HepG2 (cell line): ENCODE data around the gene ARL15. TPM values are rescaled to one million over a fixed set of nuclear protein-coding genes. Genes with fewer than 3 reads are reported as not detected.

ENCODE experiments used
- ATAC-seq: fragments of 200-7000 bp; cut with Tn5 transposase; 3 replicates; pipeline ENCODE4 v1.9.1; 2020; ENCODE audit warnings: mild to moderate bottlenecking, moderate library complexity
- BruUV-seq: library from RNA; stranded (reverse); fragments of 400-500 nt; replicated peaks from 2 replicates; lab custom pipeline; 2021; lab: Mats Ljungman, UMichigan
- CTCF ChIA-PET: fragments of 300-600 bp; formaldehyde crosslinking; extraction: SDS; loops from one replicate; lab custom pipeline; 2021; ENCODE audit warnings: low total read pairs, inconsistent platforms, low intra/inter-chr PET ratio; lab: Yijun Ruan, JAX
- POLR2A ChIA-PET: fragments of 350-600 bp; sonication (Branson Sonifier 250); formaldehyde crosslinking; loops from one replicate; lab custom pipeline; 2020; ENCODE audit warnings: antibody characterized with exemption, inconsistent platforms; lab: Yijun Ruan, JAX
- DNase-seq: peaks from one replicate; pipeline ENCODE4 v3.0.0-alpha.2; 2015; ENCODE audit warnings: low spot score
- FAIRE-seq: peaks from 3 replicates; lab custom pipeline; 2011; peaks lifted over from hg19 to GRCh38; lab: Jason Lieb, UNC
- H2AFZ ChIP-seq: one replicate; pipeline ENCODE4 v1.6.1; 2011; ENCODE audit warnings: low read length, inconsistent platforms
- H3K27ac ChIP-seq: fragments of 300-600 bp; 3 replicates; pipeline ENCODE4 v1.8.0; 2011; ENCODE audit warnings: mixed run types, mild to moderate bottlenecking, mixed read lengths, low read length, inconsistent platforms; ENCODE audit not compliant: insufficient read depth; ENCODE audit errors: extremely low read length
- H3K27me3 ChIP-seq, 2 experiments: fragments of 200-600 bp in 1 of 2; 2 replicates in 1 of 2; 3 replicates in 1 of 2; pipeline versions ENCODE4 v1.6.0 to v1.8.0; 2011; ENCODE audit warnings: low read length in 2 of 2, mild to moderate bottlenecking in 2 of 2, moderate library complexity in 2 of 2, inconsistent platforms in 1 of 2; ENCODE audit not compliant: insufficient read depth in 2 of 2, control insufficient read depth in 1 of 2
- H3K36me3 ChIP-seq, 2 experiments: fragments of 200-600 bp in 1 of 2; replicated peaks in 1 of 2; 2 replicates in 1 of 2; 3 replicates in 1 of 2; pipeline versions ENCODE4 v1.5.1 to v1.8.0; 2011; ENCODE audit warnings: low read length in 2 of 2, inconsistent platforms in 1 of 2; ENCODE audit not compliant: insufficient read depth in 2 of 2, control insufficient read depth in 1 of 2
- H3K4me1 ChIP-seq: 2 replicates; pipeline ENCODE4 v1.5.1; 2012; ENCODE audit warnings: low read length, inconsistent platforms; ENCODE audit not compliant: insufficient read depth
- H3K4me2 ChIP-seq: 2 replicates; pipeline ENCODE4 v1.6.0; 2011; ENCODE audit warnings: low read depth, low read length, inconsistent platforms
- H3K4me3 ChIP-seq, 3 experiments: fragments of 200-600 bp in 1 of 3; sonication (generic), shearing (Covaris generic) in 1 of 3; replicated peaks in 1 of 3; 2 replicates each; pipeline ENCODE4 v1.5.1; 2011 to 2016; ENCODE audit warnings: low read length in 3 of 3, inconsistent platforms in 2 of 3, low read depth in 2 of 3, mild to moderate bottlenecking in 2 of 3, control low read depth in 1 of 3, mixed read lengths in 1 of 3; ENCODE audit not compliant: insufficient read depth in 1 of 3
- H3K79me2 ChIP-seq: one replicate; pipeline ENCODE4 v1.6.1; 2011; ENCODE audit warnings: low read length, inconsistent platforms; ENCODE audit not compliant: insufficient read depth
- H3K9ac ChIP-seq: 2 replicates; pipeline ENCODE4 v1.6.0; 2011; ENCODE audit warnings: mild to moderate bottlenecking, low read depth, low read length, inconsistent platforms; ENCODE audit not compliant: insufficient read depth
- H3K9me3 ChIP-seq: 2 replicates; pipeline ENCODE4 v1.5.1; 2012; ENCODE audit warnings: mild to moderate bottlenecking, low read length
- H4K20me1 ChIP-seq: 2 replicates; pipeline ENCODE4 v1.6.0; 2011; ENCODE audit warnings: inconsistent platforms, mild to moderate bottlenecking, low read length, moderate library complexity; ENCODE audit not compliant: insufficient read depth
- CCAR2 ChIP-seq: fragments of 200-400 bp; formaldehyde crosslinking; optimal IDR thresholded peaks from 2 replicates; pipeline ENCODE3; 2018; ENCODE audit warnings: low read depth, mild to moderate bottlenecking, low read length, moderate library complexity
- HOXA9 ChIP-seq: sonication (generic); formaldehyde crosslinking; IDR thresholded peaks from 2 replicates; pipeline ENCODE4 v1.8.1; 2022; ENCODE audit warnings: missing genetic modification reagents, mild to moderate bottlenecking, moderate library complexity, borderline replicate concordance
- MED8 ChIP-seq: sonication (generic); formaldehyde crosslinking; IDR thresholded peaks from 2 replicates; pipeline ENCODE4 v1.8.1; 2023; ENCODE audit warnings: mild to moderate bottlenecking, missing genetic modification reagents; ENCODE audit not compliant: insufficient replicate concordance
- MYNN ChIP-seq: sonication (generic); formaldehyde crosslinking; IDR thresholded peaks from 2 replicates; pipeline ENCODE4 v1.4.0; 2020; ENCODE audit warnings: mild to moderate bottlenecking, low read depth, missing genetic modification reagents
- PHF21A ChIP-seq: sonication (generic); formaldehyde crosslinking; IDR thresholded peaks from 2 replicates; pipeline ENCODE4 v1.5.0; 2020; ENCODE audit warnings: mild to moderate bottlenecking, missing genetic modification reagents
- YEATS2 ChIP-seq: sonication (generic); formaldehyde crosslinking; IDR thresholded peaks from 2 replicates; pipeline ENCODE4 v1.4.0; 2020; ENCODE audit warnings: missing genetic modification reagents, borderline replicate concordance
- ZNF317 ChIP-seq: sonication (generic); formaldehyde crosslinking; IDR thresholded peaks from 2 replicates; pipeline ENCODE4 v1.5.0; 2020; ENCODE audit warnings: mild to moderate bottlenecking, missing genetic modification reagents
- ZNF343 ChIP-seq: sonication (generic); formaldehyde crosslinking; IDR thresholded peaks from 2 replicates; pipeline ENCODE4 v1.4.0; 2020; ENCODE audit warnings: mild to moderate bottlenecking, missing genetic modification reagents
- ZNF569 ChIP-seq: sonication (generic); formaldehyde crosslinking; IDR thresholded peaks from 2 replicates; pipeline ENCODE4 v1.5.0; 2020; ENCODE audit warnings: mild to moderate bottlenecking, missing genetic modification reagents, moderate library complexity, borderline replicate concordance
- ZNF670 ChIP-seq: sonication (generic); formaldehyde crosslinking; IDR thresholded peaks from 2 replicates; pipeline ENCODE4 v1.8.0; 2022; ENCODE audit warnings: mild to moderate bottlenecking, missing genetic modification reagents, borderline replicate concordance
- ZNF75D ChIP-seq: sonication (generic); formaldehyde crosslinking; IDR thresholded peaks from 2 replicates; pipeline ENCODE4 v1.8.1; 2023; ENCODE audit warnings: missing genetic modification reagents, mild to moderate bottlenecking, borderline replicate concordance
- WGBS: methylation state at CpG from one replicate; pipeline ENCODE4 v1.1.6; 2017; ENCODE audit warnings: low lambda C conversion rate; 5-methylcytosine and 5-hydroxymethylcytosine counted together
- in situ Hi-C: cut with HindIII; loops from 2 replicates; pipeline ENCODE4 v1.10.0; 2017; ENCODE audit warnings: low pct_unique_long_range_greater_than_20kb; ENCODE audit not compliant: extremely low pct_ligation_motif_present
- intact Hi-C: fragments of 100-400 bp; cut with micrococcal nuclease; formaldehyde crosslinking; loops from one replicate; pipeline ENCODE4 v1.10.0; 2022; ENCODE audit not compliant: unreplicated experiment
- polyA plus RNA-seq, 8 experiments: library from polyadenylated mRNA; depleted of rRNA in 3 of 8; stranded (reverse) in 7 of 8; unstranded in 1 of 8; fragments of >200 nt; fragmentation: Illumina TruSeq in 4 of 8; extraction: Trizol in 4 of 8; gene quantifications; 2 replicates each; pipeline versions ENCODE4 v1.2.1 to v1.2.3, GENCODE V29; 2011 to 2016; ENCODE audit warnings: low read depth in 4 of 8, missing spikeins in 1 of 8, mixed read lengths in 1 of 8; ENCODE audit not compliant: insufficient read depth in 1 of 8
- total RNA-seq, 5 experiments: library from RNA; depleted of rRNA; stranded (reverse); fragments of >200 nt; fragmentation: Illumina TruSeq; extraction: Trizol; gene quantifications; 2 replicates each; pipeline ENCODE4 v1.2.3, GENCODE V29; 2016; ENCODE audit warnings: low read depth in 1 of 5

ARL15 gene
- total and polyA plus RNA-seq, 2 of the 13 experiments (the other 11 are each of a cell fraction or from before 2014, with no cell fraction given), result 2.5 to 7.7 TPM

DNA sequence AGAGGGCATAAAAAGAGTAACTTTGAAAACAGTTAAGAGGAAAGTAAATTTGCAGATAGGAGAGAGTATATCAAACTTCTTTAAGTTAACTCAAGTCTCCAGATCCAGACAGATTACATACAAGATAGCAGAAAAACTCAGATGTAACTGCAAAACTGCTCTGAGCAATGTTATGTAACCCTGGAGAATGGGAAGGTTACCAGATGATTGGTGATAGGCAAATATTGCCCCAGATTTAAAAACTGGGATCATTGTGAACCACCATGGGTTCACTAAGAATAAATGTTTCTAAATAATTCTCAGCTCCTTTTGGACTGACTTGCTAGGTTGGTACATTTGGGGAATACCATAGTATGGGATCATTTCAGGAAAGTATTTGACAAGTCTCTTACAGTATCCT lies 176.5 kb downstream of the ARL15 start:
- CTCF ChIA-PET, result no interaction called here
- no peak for ATAC-seq
- DNase-seq, result no peak

DNA sequence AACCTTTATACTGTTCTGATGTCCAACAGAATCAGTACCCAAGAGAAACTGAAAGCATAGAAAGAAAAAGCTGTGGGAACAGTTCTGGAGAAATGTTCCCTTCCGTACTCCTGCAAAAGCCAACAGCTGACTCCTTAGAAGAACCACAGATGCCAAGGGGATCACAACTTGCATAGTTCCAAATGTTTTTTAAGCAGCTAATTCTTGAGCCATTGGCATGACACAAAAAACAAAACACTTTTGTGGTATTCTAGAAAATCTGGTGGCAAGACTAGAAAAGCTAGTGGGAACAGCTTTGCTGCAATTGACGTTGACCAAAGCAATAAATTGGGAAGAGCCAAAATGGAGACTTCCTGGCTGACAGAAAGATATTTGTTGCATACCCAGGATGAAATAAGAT lies 189.9 kb downstream of the ARL15 start:
- DNase-seq (no peak), ATAC-seq (no peak), FAIRE-seq (no peak)
- no TSS peak for BruUV-seq
- in situ Hi-C loops (no loop called here), intact Hi-C loops (no loop called here)
- POLR2A ChIA-PET, result no interaction called here
- Histone ChIP-seq H3K9me3 (no peaks in the 10 kb centered on the region), H3K4me2 (no peak overlapping the region), H2AFZ (no peak overlapping the region), H3K36me3 (no peaks in the 10 kb centered on the region), H3K27me3 (no peaks in the 10 kb centered on the region), H4K20me1 (no peaks in the 10 kb centered on the region), H3K9ac (no peak overlapping the region), H3K27ac (no peak overlapping the region), H3K4me1 (no peaks in the 10 kb centered on the region), H3K79me2 (no peaks in the 10 kb centered on the region), H3K4me3 (no peak overlapping the region)
- 87% methylated on average over 2 of the region's 2 CpGs for WGBS
- TF ChIP-seq ZNF569 (CRISPR knock-in tag), result no peak
- TF ChIP-seq ZNF670 (CRISPR knock-in tag), result no peak
- no peak for TF ChIP-seq CCAR2
- TF ChIP-seq MYNN (CRISPR knock-in tag), result no peak
- no peak for TF ChIP-seq YEATS2
- TF ChIP-seq ZNF75D (CRISPR knock-in tag), result no peak
- TF ChIP-seq PHF21A, result no peak
- TF ChIP-seq ZNF343 (CRISPR knock-in tag), result no peak
- TF ChIP-seq MED8 (CRISPR knock-in tag), result no peak
- CTCF ChIA-PET, result no interaction called here

More for the DNA sequence above, 176.5 kb downstream of the ARL15 start:
- no peaks in the 10 kb centered on the region for H4K20me1 ChIP-seq
- no peaks in the 10 kb centered on the region for H3K4me1 ChIP-seq
- H3K9me3 ChIP-seq, result no peaks in the 10 kb centered on the region
- no peaks in the 10 kb centered on the region for H3K27me3 ChIP-seq
- H2AFZ ChIP-seq, result no peak overlapping the region
- no TSS peak for BruUV-seq
- no peaks in the 10 kb centered on the region for H3K79me2 ChIP-seq
- no peak overlapping the region for H3K4me2 ChIP-seq
- intact Hi-C loops, result no loop called here
- no peaks in the 10 kb centered on the region for H3K36me3 ChIP-seq
- no peak for FAIRE-seq
- no peak overlapping the region for H3K9ac ChIP-seq
- no peak overlapping the region for H3K27ac ChIP-seq
- H3K4me3 ChIP-seq, result no peak overlapping the region
- TF ChIP-seq HOXA9 (CRISPR knock-in tag) (no peak), ZNF317 (CRISPR knock-in tag) (no peak)
- in situ Hi-C loops, result no loop called here
- POLR2A ChIA-PET, result no interaction called here
